GM21825 (cell line): ENCODE results near the gene ZMIZ1.

Experiments used
- ATAC-seq: cut with Tn5 transposase; IDR thresholded peaks from one replicate; pipeline ENCODE4 v1.9.1; 2021; ENCODE audit warnings: mild to moderate bottlenecking, moderate library complexity; ENCODE audit not compliant: unreplicated experiment

Gene ZMIZ1

GRCh38 chr10:79063661-79064492 is 4.9 kb upstream of the ZMIZ1 start:
- no peak for ATAC-seq

GRCh38 chr10:79065091-79065551 is 3.6 kb upstream of the ZMIZ1 start:
- ATAC-seq, result no peak

- ATAC-seq, result no peak
Observed at GRCh38 chr10:79065853-79066252, 2.9 kb upstream of the ZMIZ1 start.

- ATAC-seq, result no peak
Observed at GRCh38 chr10:79066411-79067240, 2.1 kb upstream of the ZMIZ1 start.

- no peak for ATAC-seq
Observed at GRCh38 chr10:79067241-79068202, 1.2 kb upstream of the ZMIZ1 start.

GRCh38 chr10:79068203-79068561 is 584 bp upstream of the ZMIZ1 start:
- no peak for ATAC-seq

- peak; percentile 4 for ATAC-seq
Observed at GRCh38 chr10:79069325-79070080, 737 bp downstream of the ZMIZ1 start.

GRCh38 chr10:79070081-79070605 is 1.4 kb downstream of the ZMIZ1 start:
- ATAC-seq, result no peak

- no peak for ATAC-seq
Observed at GRCh38 chr10:79070606-79071395, 2.0 kb downstream of the ZMIZ1 start.

GRCh38 chr10:79071396-79071923 is 2.7 kb downstream of the ZMIZ1 start:
- ATAC-seq, result no peak

GRCh38 chr10:79072041-79072441 is 3.3 kb downstream of the ZMIZ1 start:
- no peak for ATAC-seq

GRCh38 chr10:79072994-79073645 is 4.4 kb downstream of the ZMIZ1 start:
- ATAC-seq, result no peak

- ATAC-seq, result no peak
Observed at GRCh38 chr10:79073784-79074432, 5.1 kb downstream of the ZMIZ1 start.

GRCh38 chr10:79074732-79075131 is 6.0 kb downstream of the ZMIZ1 start:
- no peak for ATAC-seq

- no peak for ATAC-seq
Observed at GRCh38 chr10:79075418-79075817, 6.7 kb downstream of the ZMIZ1 start.

GRCh38 chr10:79077488-79078173 is 8.9 kb downstream of the ZMIZ1 start:
- ATAC-seq, result no peak

- no peak for ATAC-seq
Observed at GRCh38 chr10:79078367-79079053, 9.7 kb downstream of the ZMIZ1 start.
